Measurements from ENCODE around the gene PPM1E.
"Not testable (repeated sequence)": the region's sequence is repeated elsewhere in the genome, so short reads cannot be mapped to it uniquely, and the experiment has no call there.

The PPM1E gene

GRCh38 chr17:58756246-58757161 is 850 bp downstream of the PPM1E start:
- Histone ChIP-seq H3K36me3 (ENCODE audit: insufficient read depth, insufficient read length, low read length) (no peaks in the 10 kb centered on the region), H3K4me3 (ENCODE audit: insufficient read length, low read depth) (peak overlapping the region; percentile 72), H3K9ac (ENCODE audit: insufficient read length, low read depth) (peak overlapping the region; percentile 79), H3K9me3 (ENCODE audit: insufficient read depth, low read length) (no peaks in the 10 kb centered on the region), H3K4me1 (ENCODE audit: insufficient read depth, insufficient read length) (no peaks in the 10 kb centered on the region), H3K27me3 (ENCODE audit: insufficient read depth, insufficient read length) (peaks cover 36% of the 10 kb centered on the region)
- DNase-seq (ENCODE audit: low read depth, low spot score) = no peak
- TF ChIP-seq SUZ12 (IDR thresholded peaks at IDR 0.05; ENCODE audit: extremely low read depth, insufficient read depth, insufficient read length) (peak; percentile 68), ZNF274 (IDR thresholded peaks at IDR 0.05; ENCODE audit: low read depth, low read length) (no peak)

DNA sequence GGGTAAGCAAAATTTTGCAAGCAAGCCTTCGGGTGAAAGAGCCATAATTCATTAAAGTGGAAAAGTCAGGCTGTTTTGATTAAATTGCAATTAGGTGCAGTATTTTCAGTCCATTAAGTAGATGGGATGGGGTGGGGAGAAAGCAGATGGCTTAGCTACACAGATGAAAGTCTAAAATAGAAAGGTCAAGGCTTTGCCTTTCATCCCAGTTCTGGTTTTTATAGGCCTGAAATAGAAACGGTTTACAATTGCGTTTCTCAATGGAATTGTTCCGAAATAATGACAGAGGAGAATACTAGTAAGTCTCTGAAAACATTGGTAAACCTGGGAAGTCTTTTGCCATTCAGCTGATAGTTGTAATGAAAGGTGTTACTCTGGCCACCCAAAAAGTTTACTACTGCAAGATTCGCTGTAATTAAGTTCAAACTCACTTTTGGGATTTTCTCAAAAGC is 1.5 kb downstream of the PPM1E start:
- Histone ChIP-seq H3K4me1 (ENCODE audit: insufficient read depth, insufficient read length) (no peaks in the 10 kb centered on the region), H3K27me3 (ENCODE audit: insufficient read depth, insufficient read length) (peaks cover 36% of the 10 kb centered on the region), H3K9ac (ENCODE audit: insufficient read length, low read depth) (peak overlapping the region; percentile 79), H3K4me3 (ENCODE audit: insufficient read length, low read depth) (peak overlapping the region; percentile 72), H3K36me3 (ENCODE audit: insufficient read depth, insufficient read length, low read length) (no peaks in the 10 kb centered on the region), H3K9me3 (ENCODE audit: insufficient read depth, low read length) (no peaks in the 10 kb centered on the region)
- TF ChIP-seq ZNF274 (IDR thresholded peaks at IDR 0.05; ENCODE audit: low read depth, low read length) (no peak), YY1 (IDR thresholded peaks at IDR 0.05; ENCODE audit: insufficient read depth, insufficient read length) (no peak), SUZ12 (IDR thresholded peaks at IDR 0.05; ENCODE audit: extremely low read depth, insufficient read depth, insufficient read length) (no peak)
- no peak for DNase-seq (ENCODE audit: low read depth, low spot score)

DNA sequence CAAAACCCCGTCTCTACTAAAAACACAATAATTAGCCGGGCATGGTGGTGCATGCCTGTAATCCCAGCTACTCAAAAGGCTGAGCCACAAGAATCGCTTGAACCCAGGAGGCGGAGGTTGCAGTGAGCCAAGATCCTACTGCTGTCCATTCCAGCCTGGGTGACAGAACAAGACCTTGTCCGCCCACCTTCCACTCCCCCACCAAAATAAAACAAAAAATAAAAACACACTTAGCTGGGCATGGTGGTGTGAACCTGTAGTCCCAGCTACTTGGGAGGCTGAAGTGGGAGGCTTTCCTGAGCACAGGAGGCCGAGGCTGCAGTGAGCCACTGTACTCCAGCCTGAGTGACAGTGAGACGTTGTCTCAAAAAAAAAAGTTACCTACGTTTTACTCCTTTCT is 3.2 kb downstream of the PPM1E start:
- no peaks in the 10 kb centered on the region for H3K4me1 ChIP-seq (ENCODE audit: insufficient read depth, insufficient read length)

DNA sequence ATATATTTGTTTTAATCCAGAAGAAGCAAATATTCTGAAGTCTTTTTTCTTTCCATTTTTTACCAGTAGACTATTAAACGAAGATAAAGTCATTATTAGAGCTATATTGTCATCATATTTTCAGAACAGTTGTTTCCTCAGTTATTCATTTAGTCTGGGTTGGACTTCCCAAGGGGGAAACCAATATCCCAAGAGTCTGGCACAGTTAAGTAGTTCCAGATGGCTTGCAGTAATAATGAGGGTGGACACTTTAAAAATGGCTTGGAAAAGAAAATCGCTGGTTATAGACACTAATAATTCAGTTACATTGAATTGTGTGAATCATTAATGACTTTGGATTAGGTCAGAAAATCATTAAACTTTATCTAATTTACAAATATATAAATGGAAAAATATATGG is 3.9 kb downstream of the PPM1E start:
- DNase-seq (ENCODE audit: low read depth, low spot score) = no peak
- no peaks in the 10 kb centered on the region for H3K9me3 ChIP-seq (ENCODE audit: insufficient read depth, low read length)
- H3K4me1 ChIP-seq (ENCODE audit: insufficient read depth, insufficient read length) = no peaks in the 10 kb centered on the region
- no peak overlapping the region for H3K9ac ChIP-seq (ENCODE audit: insufficient read length, low read depth)
- TF ChIP-seq YY1 (IDR thresholded peaks at IDR 0.05; ENCODE audit: insufficient read depth, insufficient read length) (no peak), SUZ12 (IDR thresholded peaks at IDR 0.05; ENCODE audit: extremely low read depth, insufficient read depth, insufficient read length) (no peak), ZNF274 (IDR thresholded peaks at IDR 0.05; ENCODE audit: low read depth, low read length) (no peak)
- no peaks in the 10 kb centered on the region for H3K36me3 ChIP-seq (ENCODE audit: insufficient read depth, insufficient read length, low read length)
- H3K4me3 ChIP-seq (ENCODE audit: insufficient read length, low read depth) = no peak overlapping the region
- H3K27me3 ChIP-seq (ENCODE audit: insufficient read depth, insufficient read length) = peaks cover 31% of the 10 kb centered on the region

More for the DNA sequence above, 3.2 kb downstream of the PPM1E start:
- Histone ChIP-seq H3K4me3 (ENCODE audit: insufficient read length, low read depth) (no peak overlapping the region), H3K9me3 (ENCODE audit: insufficient read depth, low read length) (no peaks in the 10 kb centered on the region), H3K9ac (ENCODE audit: insufficient read length, low read depth) (no peak overlapping the region), H3K36me3 (ENCODE audit: insufficient read depth, insufficient read length, low read length) (no peaks in the 10 kb centered on the region), H3K27me3 (ENCODE audit: insufficient read depth, insufficient read length) (peaks cover 32% of the 10 kb centered on the region)
- DNase-seq (ENCODE audit: low read depth, low spot score) = no peak
- TF ChIP-seq YY1 (IDR thresholded peaks at IDR 0.05; ENCODE audit: insufficient read depth, insufficient read length) (no peak), ZNF274 (IDR thresholded peaks at IDR 0.05; ENCODE audit: low read depth, low read length) (no peak)

- H3K9me3 ChIP-seq (ENCODE audit: insufficient read depth, low read length) = no peaks in the 10 kb centered on the region
- no peaks in the 10 kb centered on the region for H3K4me1 ChIP-seq (ENCODE audit: insufficient read depth, insufficient read length)
- TF ChIP-seq ZNF274 (IDR thresholded peaks at IDR 0.05; ENCODE audit: low read depth, low read length) (no peak), SUZ12 (IDR thresholded peaks at IDR 0.05; ENCODE audit: extremely low read depth, insufficient read depth, insufficient read length) (no peak), YY1 (IDR thresholded peaks at IDR 0.05; ENCODE audit: insufficient read depth, insufficient read length) (no peak)
- DNase-seq (ENCODE audit: low read depth, low spot score) = no peak
- no peak overlapping the region for H3K9ac ChIP-seq (ENCODE audit: insufficient read length, low read depth)
- no peak overlapping the region for H3K4me3 ChIP-seq (ENCODE audit: insufficient read length, low read depth)
- no peaks in the 10 kb centered on the region for H3K36me3 ChIP-seq (ENCODE audit: insufficient read depth, insufficient read length, low read length)
- H3K27me3 ChIP-seq (ENCODE audit: insufficient read depth, insufficient read length) = peaks cover 26% of the 10 kb centered on the region
These were observed 4.6 kb downstream of the PPM1E start for GRCh38 chr17:58760248-58760647.

DNA sequence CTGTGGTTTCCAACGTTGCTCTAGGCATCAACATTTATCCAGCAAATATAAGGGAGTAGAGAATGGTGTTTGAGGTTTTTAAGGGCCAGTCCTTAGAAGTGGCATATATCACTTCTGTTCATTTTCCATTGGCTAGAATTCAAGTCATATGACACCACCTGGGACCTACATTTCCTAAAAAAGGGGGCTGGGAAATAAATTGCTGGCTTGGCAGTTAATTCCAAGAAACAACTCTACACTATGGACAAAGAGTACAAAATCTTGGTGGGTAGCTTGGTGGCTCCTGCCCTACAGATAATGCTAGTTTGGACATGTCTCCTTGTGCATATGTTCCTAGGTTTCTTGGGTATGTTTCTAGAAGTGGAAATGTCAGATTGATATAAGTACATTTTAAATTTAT is 7.6 kb downstream of the PPM1E start:
- no peak overlapping the region for H3K9ac ChIP-seq (ENCODE audit: insufficient read length, low read depth)
- peaks cover 5% of the 10 kb centered on the region for H3K27me3 ChIP-seq (ENCODE audit: insufficient read depth, insufficient read length)
- no peaks in the 10 kb centered on the region for H3K36me3 ChIP-seq (ENCODE audit: insufficient read depth, insufficient read length, low read length)
- no peak overlapping the region for H3K4me3 ChIP-seq (ENCODE audit: insufficient read length, low read depth)
- no peak for TF ChIP-seq SUZ12 (IDR thresholded peaks at IDR 0.05; ENCODE audit: extremely low read depth, insufficient read depth, insufficient read length)
- no peak for TF ChIP-seq ZNF274 (IDR thresholded peaks at IDR 0.05; ENCODE audit: low read depth, low read length)
- TF ChIP-seq YY1 (IDR thresholded peaks at IDR 0.05; ENCODE audit: insufficient read depth, insufficient read length) = no peak
- no peaks in the 10 kb centered on the region for H3K4me1 ChIP-seq (ENCODE audit: insufficient read depth, insufficient read length)
- DNase-seq (ENCODE audit: low read depth, low spot score) = no peak
- no peaks in the 10 kb centered on the region for H3K9me3 ChIP-seq (ENCODE audit: insufficient read depth, low read length)

DNA sequence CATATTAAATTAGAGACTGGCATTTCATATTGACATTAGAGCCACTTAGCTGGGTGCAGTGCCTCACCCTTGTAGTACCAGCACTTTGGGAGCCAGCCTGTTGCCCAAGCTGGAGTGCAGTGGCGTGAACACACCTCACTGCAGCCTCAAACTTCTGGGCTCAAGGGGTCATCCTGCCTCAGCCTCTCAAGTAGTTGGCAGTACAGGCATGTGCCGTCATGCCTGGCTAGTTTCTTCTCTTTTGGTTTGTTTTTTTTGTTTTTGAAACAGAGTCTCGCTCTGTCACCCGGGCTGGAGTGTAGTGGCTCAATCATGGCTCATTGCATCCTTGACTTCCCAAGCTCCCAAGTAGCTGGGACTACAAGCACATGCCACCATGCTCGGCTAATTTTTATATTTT is 8.7 kb downstream of the PPM1E start:
- no peak for TF ChIP-seq SUZ12 (IDR thresholded peaks at IDR 0.05; ENCODE audit: extremely low read depth, insufficient read depth, insufficient read length)
- TF ChIP-seq YY1 (IDR thresholded peaks at IDR 0.05; ENCODE audit: insufficient read depth, insufficient read length) = no peak
- no peak for TF ChIP-seq ZNF274 (IDR thresholded peaks at IDR 0.05; ENCODE audit: low read depth, low read length)
- no peak overlapping the region for H3K4me3 ChIP-seq (ENCODE audit: insufficient read length, low read depth)
- H3K9me3 ChIP-seq (ENCODE audit: insufficient read depth, low read length) = no peaks in the 10 kb centered on the region
- H3K4me1 ChIP-seq (ENCODE audit: insufficient read depth, insufficient read length) = no peaks in the 10 kb centered on the region
- H3K27me3 ChIP-seq (ENCODE audit: insufficient read depth, insufficient read length) = no peaks in the 10 kb centered on the region
- no peak overlapping the region for H3K9ac ChIP-seq (ENCODE audit: insufficient read length, low read depth)
- no peak for DNase-seq (ENCODE audit: low read depth, low spot score)
- no peaks in the 10 kb centered on the region for H3K36me3 ChIP-seq (ENCODE audit: insufficient read depth, insufficient read length, low read length)

GRCh38 chr17:58778482-58778881 is 22.8 kb downstream of the PPM1E start:
- not testable (repeated sequence) for H3K4me3 ChIP-seq (ENCODE audit: insufficient read length, low read depth); H3K9ac ChIP-seq (ENCODE audit: insufficient read length, low read depth); H3K36me3 ChIP-seq (ENCODE audit: insufficient read depth, insufficient read length, low read length); DNase-seq (ENCODE audit: low read depth, low spot score); H3K4me1 ChIP-seq (ENCODE audit: insufficient read depth, insufficient read length); H3K27me3 ChIP-seq (ENCODE audit: insufficient read depth, insufficient read length); H3K9me3 ChIP-seq (ENCODE audit: insufficient read depth, low read length)

Measured in NT2/D1 (cell line).